OCI-LY1 (cell line): ENCODE measurements around the gene PTCD3.

ENCODE experiments used
- H2AFZ ChIP-seq: fragments of 200-600 bp; sonication (generic), shearing (Covaris generic); 2 replicates; pipeline ENCODE4 v1.6.0; 2014; ENCODE audit warnings: antibody characterized with exemption, mild to moderate bottlenecking, low read length
- H3F3A ChIP-seq: fragments of 200-600 bp; sonication (generic), shearing (Covaris generic); 2 replicates; pipeline ENCODE4 v1.6.0; 2014; ENCODE audit warnings: mild to moderate bottlenecking, antibody characterized with exemption, low read length, moderate library complexity; ENCODE audit not compliant: insufficient read depth
- H3K27ac ChIP-seq: fragments of 200-600 bp; sonication (generic); 2 replicates; pipeline ENCODE4 v1.5.1; 2014; ENCODE audit warnings: low read length, mixed run types, mild to moderate bottlenecking, low read depth; ENCODE audit not compliant: poor library complexity, severe bottlenecking
- H3K27me3 ChIP-seq: fragments of 200-600 bp; sonication (generic); 2 replicates; pipeline ENCODE4 v1.6.0; 2014; ENCODE audit warnings: antibody characterized with exemption, mild to moderate bottlenecking, low read length, moderate library complexity; ENCODE audit not compliant: insufficient read depth
- H3K36me3 ChIP-seq: fragments of 200-600 bp; sonication (generic); 2 replicates; pipeline ENCODE4 v1.6.1; 2014; ENCODE audit warnings: mild to moderate bottlenecking, antibody characterized with exemption, low read length, moderate library complexity, mixed read lengths; ENCODE audit not compliant: insufficient read depth
- H3K4me1 ChIP-seq: fragments of 200-600 bp; sonication (generic); 2 replicates; pipeline ENCODE4 v1.5.1; 2014; ENCODE audit warnings: mild to moderate bottlenecking, low read length, moderate library complexity; ENCODE audit not compliant: insufficient read depth, severe bottlenecking
- H3K4me2 ChIP-seq: fragments of 200-600 bp; sonication (generic), shearing (Covaris generic); 2 replicates; pipeline ENCODE4 v1.6.1; 2014; ENCODE audit warnings: low read length
- H3K4me3 ChIP-seq: fragments of 200-600 bp; sonication (generic); 2 replicates; pipeline ENCODE4 v1.5.1; 2014; ENCODE audit warnings: low read length, low read depth, mild to moderate bottlenecking, mixed read lengths; ENCODE audit not compliant: poor library complexity, severe bottlenecking
- H3K79me2 ChIP-seq: fragments of 200-600 bp; shearing (Covaris generic); 2 replicates; pipeline ENCODE4 v1.6.1; 2016; ENCODE audit warnings: mixed run types, low read length, mixed read lengths; ENCODE audit not compliant: insufficient read depth
- H3K9ac ChIP-seq: fragments of 200-600 bp; sonication (generic), shearing (Covaris generic); 2 replicates; pipeline ENCODE4 v1.6.1; 2014; ENCODE audit warnings: mild to moderate bottlenecking, low read length, mixed read lengths
- H3K9me2 ChIP-seq: fragments of 200-600 bp; sonication (generic), shearing (Covaris generic); 2 replicates; pipeline ENCODE4 v1.6.1; 2014; ENCODE audit warnings: low read depth, mild to moderate bottlenecking, low read length, mixed read lengths
- H3K9me3 ChIP-seq: fragments of 200-600 bp; shearing (Covaris generic); 2 replicates; pipeline ENCODE4 v1.6.1; 2014; ENCODE audit warnings: low read length, mixed read lengths
- H4K20me1 ChIP-seq: fragments of 200-600 bp; sonication (generic), shearing (Covaris generic); 2 replicates; pipeline ENCODE4 v1.6.0; 2016; ENCODE audit warnings: mild to moderate bottlenecking, low read length; ENCODE audit not compliant: insufficient read depth
- CTCF ChIP-seq: fragments of 200-600 bp; sonication (generic), shearing (Covaris generic); IDR thresholded peaks from 2 replicates; pipeline ENCODE4 v1.5.1; 2017; ENCODE audit warnings: mild to moderate bottlenecking, antibody characterized with exemption, low read length, moderate library complexity, mixed read lengths
- EZH2 ChIP-seq: fragments of 200-600 bp; sonication (generic), shearing (Covaris generic); IDR thresholded peaks from 2 replicates; pipeline ENCODE4 v1.8.0; 2017; ENCODE audit warnings: borderline replicate concordance, mixed run types, mild to moderate bottlenecking, antibody characterized with exemption, low read length, moderate library complexity, mixed read lengths

Gene PTCD3

GRCh38 chr2:86134709-86135108, 28.7 kb downstream of the PTCD3 start:
- no peak overlapping the region for H3K4me2 ChIP-seq
- H3K9ac ChIP-seq = no peak overlapping the region
- peaks cover 99% of the 10 kb centered on the region for H3K36me3 ChIP-seq
- no peaks in the 10 kb centered on the region for H3K79me2 ChIP-seq
- H2AFZ ChIP-seq = no peak overlapping the region
- TF ChIP-seq CTCF = no peak
- TF ChIP-seq EZH2 = no peak
- H3K27me3 ChIP-seq = no peaks in the 10 kb centered on the region
- no peak overlapping the region for H3K27ac ChIP-seq
- H3K9me2 ChIP-seq = no peaks in the 10 kb centered on the region
- H3K4me3 ChIP-seq = no peak overlapping the region
- no peaks in the 10 kb centered on the region for H3K4me1 ChIP-seq
- H4K20me1 ChIP-seq = no peaks in the 10 kb centered on the region
- H3K9me3 ChIP-seq = no peaks in the 10 kb centered on the region
- H3F3A ChIP-seq = no peaks in the 10 kb centered on the region

GRCh38 chr2:86135653-86136052, 29.6 kb downstream of the PTCD3 start:
- Histone ChIP-seq H4K20me1 (no peaks in the 10 kb centered on the region), H3K4me2 (no peak overlapping the region), H3K27ac (no peak overlapping the region), H3K9me3 (no peaks in the 10 kb centered on the region), H3K27me3 (no peaks in the 10 kb centered on the region), H3K9me2 (no peaks in the 10 kb centered on the region), H2AFZ (no peak overlapping the region), H3K4me1 (no peaks in the 10 kb centered on the region), H3K36me3 (peaks cover 99% of the 10 kb centered on the region), H3K79me2 (no peaks in the 10 kb centered on the region), H3K4me3 (no peak overlapping the region), H3F3A (no peaks in the 10 kb centered on the region), H3K9ac (no peak overlapping the region)
- no peak for TF ChIP-seq CTCF
- TF ChIP-seq EZH2 = no peak

DNA sequence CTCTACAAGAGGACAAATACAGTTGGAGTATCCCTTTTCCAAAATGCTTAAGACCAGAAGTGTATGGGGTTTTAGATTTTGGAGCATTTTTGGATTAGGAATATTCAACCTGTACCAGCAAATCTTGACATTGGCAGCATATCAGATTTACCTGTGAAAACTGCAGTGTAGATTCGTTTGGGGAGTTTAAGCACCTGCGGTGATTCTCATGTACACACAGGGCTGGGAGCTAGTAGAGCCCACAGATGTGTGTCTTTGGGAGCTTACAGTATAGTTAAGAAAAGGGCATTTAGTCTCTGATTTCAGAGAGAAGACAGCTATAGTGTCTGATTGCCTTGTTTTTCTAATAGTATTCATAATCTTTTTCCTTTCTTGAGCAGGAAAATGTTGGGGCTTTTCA, 30.1 kb downstream of the PTCD3 start:
- Histone ChIP-seq H3K4me1 (no peaks in the 10 kb centered on the region), H4K20me1 (no peaks in the 10 kb centered on the region), H3K4me3 (no peak overlapping the region), H3K79me2 (no peaks in the 10 kb centered on the region), H3K9ac (no peak overlapping the region), H3K9me3 (no peaks in the 10 kb centered on the region), H3K4me2 (no peak overlapping the region), H3K36me3 (peaks cover 99% of the 10 kb centered on the region), H3K27me3 (no peaks in the 10 kb centered on the region), H3F3A (no peaks in the 10 kb centered on the region), H3K9me2 (no peaks in the 10 kb centered on the region), H3K27ac (no peak overlapping the region), H2AFZ (no peak overlapping the region)
- TF ChIP-seq CTCF = no peak
